ENCODE data around the gene CARS1.

- TF ChIP-seq ATF7 (IDR thresholded peaks at IDR 0.05; ENCODE audit: low read depth): no peak
- TF ChIP-seq RCOR1 (conservative IDR thresholded peaks at IDR 0.05; ENCODE audit: low read depth, low read length): no peak
- TF ChIP-seq CHD2 (IDR thresholded peaks at IDR 0.05; ENCODE audit: borderline replicate concordance, low read depth, low read length): no peak
- no peak for TF ChIP-seq SREBF2 (IDR thresholded peaks at IDR 0.05; ENCODE audit: low read length)
- TF ChIP-seq CHD4 (IDR thresholded peaks at IDR 0.05): no peak
- TF ChIP-seq POLR2AphosphoS5 (IDR thresholded peaks at IDR 0.05; ENCODE audit: low read length): no peak
- TF ChIP-seq IRF3 (IDR thresholded peaks at IDR 0.05): no peak
- no peak for TF ChIP-seq HDAC2 (IDR thresholded peaks at IDR 0.05)
Measured at GRCh38 chr11:2977113-2977512, 80.1 kb downstream of the CARS1 start.

Data from GM12878 (cell line).